Right ventricle myocardium superior (tissue), 1 donor: ENCODE results near the gene NTM. TPM values are rescaled to one million over a fixed set of nuclear protein-coding genes. Genes with fewer than 3 reads are reported as not detected.

ENCODE experiments used
- ATAC-seq: fragments of 200-7000 bp; cut with Tn5 transposase; one replicate; pipeline ENCODE4 v1.9.1; 2020; ENCODE audit warnings: mild to moderate bottlenecking; ENCODE audit not compliant: poor library complexity
- DNase-seq: peaks from one replicate; pipeline ENCODE4 v3.0.0-alpha.2; 2020
- intact Hi-C: fragments of 100-400 bp; cut with DNase I; formaldehyde crosslinking; loops from one replicate; pipeline ENCODE4 v1.11.2; 2022
- total RNA-seq: library from RNA; stranded (reverse); fragmentation: NEBNext Ultra II Directional; extraction: Animal tissue kit (Norgen Biotek cat#: 25700); gene quantifications from one replicate; pipeline ENCODE4 v1.2.1, GENCODE V29; 2021
- donor health status: DM: no; HTN: yes; CAD: no; lungs with severe emphysema.

Gene NTM
- total RNA-seq, 1 donor from 2014 or later = 1.5 TPM

DNA sequence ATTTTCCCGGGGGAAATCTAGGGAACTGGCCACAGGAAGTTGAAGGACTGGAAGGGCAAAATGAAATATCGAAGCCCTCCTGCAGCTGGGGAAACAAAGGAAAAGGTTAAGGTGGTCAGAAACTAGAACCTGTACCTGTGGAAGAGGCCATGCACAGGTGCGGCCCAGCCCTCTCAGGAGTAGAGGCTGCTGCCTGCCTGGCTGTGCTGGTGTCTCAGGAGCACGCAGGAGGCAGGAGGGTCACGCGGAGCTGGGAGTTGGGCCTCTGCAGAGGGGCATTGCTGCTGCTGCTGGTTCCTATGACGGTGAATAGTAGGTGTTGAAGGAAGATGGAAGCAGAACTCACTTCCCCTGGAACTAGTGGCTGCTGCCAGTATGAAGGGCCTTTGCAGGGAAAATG lies 425.7 kb downstream of the NTM start:
- DNase-seq (no peak), ATAC-seq (no peak)
- intact Hi-C loops = no loop called here

DNA sequence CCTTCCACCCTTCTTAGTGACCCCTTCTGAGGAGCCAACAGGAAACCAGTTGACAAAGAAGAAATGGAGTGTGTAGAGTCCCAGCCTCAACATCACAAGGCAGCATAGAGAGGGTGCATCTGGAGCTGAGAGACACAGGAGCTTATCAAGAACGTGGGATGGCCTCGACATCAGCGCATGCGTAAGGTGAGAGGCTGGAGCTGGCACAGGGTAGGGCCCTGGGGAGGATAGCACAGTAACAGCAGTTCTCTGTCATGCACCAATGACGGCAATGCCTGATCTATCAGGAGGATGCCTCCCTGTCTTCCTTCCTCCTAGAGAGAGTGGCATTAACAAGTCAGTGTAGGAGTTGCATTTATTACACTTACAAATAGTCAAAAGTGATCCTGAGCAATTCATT lies 426.1 kb downstream of the NTM start:
- DNase-seq (no peak), ATAC-seq (no peak)
- intact Hi-C loops = no loop called here

- intact Hi-C loops = no loop called here
- ATAC-seq (no peak), DNase-seq (no peak)
These were observed 430.0 kb downstream of the NTM start for GRCh38 chr11:131800452-131800851.

DNA sequence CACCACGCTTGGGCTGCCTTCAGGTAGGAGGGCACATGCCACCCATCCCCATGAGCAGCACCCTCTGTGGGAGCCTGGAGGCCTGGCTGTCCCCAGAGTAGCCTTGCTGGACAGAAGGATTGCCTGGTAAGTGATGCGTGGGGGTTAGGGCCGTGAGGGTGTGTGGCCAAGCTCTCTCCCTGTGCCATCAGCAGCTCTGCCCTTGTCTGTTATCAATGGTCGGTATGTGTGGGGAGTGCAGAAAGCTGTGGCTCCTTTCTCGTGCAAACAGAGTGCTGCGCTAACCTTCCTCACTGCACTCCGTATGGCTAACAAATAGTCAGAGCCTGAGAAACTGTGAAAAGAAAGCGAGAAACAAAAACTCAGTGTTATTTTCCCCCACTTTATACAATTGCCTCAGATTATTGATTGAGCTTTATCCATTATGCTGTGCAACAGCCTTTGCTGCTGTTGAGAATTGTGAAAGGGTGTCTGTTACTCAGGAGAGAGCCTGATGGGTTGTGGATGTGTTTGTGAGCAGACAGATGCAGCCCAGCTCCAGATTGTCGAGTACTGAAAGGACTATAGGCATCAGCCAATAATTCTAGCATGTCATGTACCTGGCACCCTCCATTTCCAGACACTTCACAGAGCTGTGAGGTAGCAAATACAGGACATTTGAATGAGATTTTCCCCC lies 432.2 kb downstream of the NTM start:
- DNase-seq = no peak
- intact Hi-C loops = no loop called here
- no peak for ATAC-seq

- ATAC-seq (no peak), DNase-seq (no peak)
- intact Hi-C loops = no loop called here
These were observed 437.5 kb downstream of the NTM start for GRCh38 chr11:131807876-131808275.

DNA sequence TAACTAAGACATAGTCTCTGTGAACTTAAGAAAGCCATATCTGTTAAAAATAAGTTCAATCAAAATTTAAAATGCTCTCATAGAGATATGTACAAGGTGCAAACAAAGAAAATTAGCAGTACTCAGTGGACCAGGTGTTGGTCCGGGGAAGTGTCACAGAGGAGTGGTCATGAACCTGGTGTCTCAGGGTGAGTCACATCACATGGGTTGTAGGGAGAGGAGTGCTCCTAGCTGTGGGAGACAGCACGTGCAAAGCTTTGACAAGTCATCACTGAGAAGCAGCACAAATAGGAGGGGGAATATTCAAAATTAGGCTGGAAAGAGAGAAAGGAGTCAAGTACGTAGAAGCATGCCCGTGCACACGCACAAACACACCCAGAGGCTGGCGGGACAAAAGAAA lies 438.1 kb downstream of the NTM start:
- ATAC-seq (no peak), DNase-seq (no peak)
- intact Hi-C loops = no loop called here

DNA sequence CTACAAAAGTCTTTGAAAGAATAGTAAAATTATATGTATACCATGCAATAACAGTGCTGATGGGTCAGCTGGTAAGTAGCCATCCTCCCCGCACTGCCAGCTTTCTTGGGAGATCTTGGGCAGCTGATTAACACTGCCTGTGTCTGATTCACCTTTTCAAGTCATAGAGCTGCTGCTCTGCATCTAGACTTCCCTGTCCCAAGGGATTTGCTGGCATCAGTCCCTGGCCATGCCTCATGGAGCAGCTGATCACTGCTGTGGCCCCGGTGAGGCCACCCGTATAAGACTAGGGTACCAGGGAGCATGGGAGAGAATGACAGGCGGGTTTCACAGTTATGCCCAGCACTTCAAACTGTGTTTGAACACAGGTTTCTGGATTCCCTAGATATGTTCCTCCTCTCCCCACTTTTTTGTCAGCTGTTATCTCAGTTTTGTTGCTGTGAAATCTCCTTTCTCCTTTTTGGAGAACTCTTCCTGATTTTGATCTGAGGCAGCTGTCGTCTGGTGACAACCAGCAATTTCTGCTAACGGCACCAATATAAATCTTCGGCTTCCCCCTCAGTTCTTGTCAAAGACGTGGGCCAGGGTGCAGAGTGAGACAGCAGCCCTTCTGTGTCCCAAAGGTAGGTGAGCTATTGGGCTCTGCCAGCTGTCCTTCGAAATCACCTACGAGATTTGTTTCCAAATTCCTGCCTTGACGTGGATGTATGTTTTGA lies 438.9 kb downstream of the NTM start:
- DNase-seq (no peak), ATAC-seq (no peak)
- intact Hi-C loops = no loop called here

- DNase-seq (no peak), ATAC-seq (no peak)
- intact Hi-C loops = no loop called here
These were observed 440.1 kb downstream of the NTM start for GRCh38 chr11:131810541-131810940.

- ATAC-seq = no peak
- no peak for DNase-seq
- intact Hi-C loops = no loop called here
These were observed 441.0 kb downstream of the NTM start for GRCh38 chr11:131811383-131811782.

DNA sequence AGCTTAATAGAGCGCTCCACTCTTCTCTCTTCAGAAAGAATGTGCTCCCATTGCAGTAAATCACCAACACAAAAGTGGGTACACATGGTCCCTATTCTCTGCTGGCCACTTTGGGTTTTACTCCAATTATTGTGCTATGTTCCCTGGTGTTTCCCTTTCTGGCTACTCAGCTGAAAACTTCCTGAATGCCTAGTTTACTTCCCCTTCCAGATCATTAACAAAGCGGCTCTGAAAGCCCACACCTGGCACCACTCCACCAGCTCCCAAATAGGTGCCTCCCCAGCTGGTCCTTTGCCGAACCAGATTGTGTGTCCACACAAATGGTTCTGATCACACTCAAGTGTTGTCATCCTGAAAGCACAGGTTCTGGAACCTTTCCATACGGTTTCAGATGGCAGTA lies 443.7 kb downstream of the NTM start:
- ATAC-seq (no peak), DNase-seq (no peak)
- intact Hi-C loops = no loop called here

DNA sequence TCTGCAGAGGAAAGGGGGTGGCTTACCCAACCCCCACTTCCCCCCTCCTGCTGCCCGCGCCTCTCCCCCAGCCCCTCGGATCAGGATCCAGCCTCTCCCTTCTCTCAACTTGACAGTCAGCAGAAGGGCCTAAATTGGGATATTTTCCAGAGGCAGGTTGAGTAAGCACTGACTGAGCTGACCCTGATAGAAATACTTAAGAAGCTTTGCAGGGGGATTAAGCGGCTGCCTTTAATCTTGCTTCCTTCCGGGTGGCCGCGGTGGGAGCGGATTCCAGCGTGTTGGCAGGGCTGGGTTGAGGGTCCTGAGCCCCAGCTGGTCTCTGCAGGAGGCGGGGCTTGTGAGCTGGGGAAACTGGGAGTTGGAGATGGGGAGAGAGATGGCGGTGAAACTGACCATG lies 445.2 kb downstream of the NTM start:
- DNase-seq (no peak), ATAC-seq (no peak)
- intact Hi-C loops = no loop called here

- intact Hi-C loops = no loop called here
- ATAC-seq = no peak
- DNase-seq = no peak
These were observed 445.6 kb downstream of the NTM start for GRCh38 chr11:131816051-131816450.

- ATAC-seq = no peak
- no peak for DNase-seq
- intact Hi-C loops = no loop called here
These were observed 447.3 kb downstream of the NTM start for GRCh38 chr11:131817687-131818188.

- DNase-seq (no peak), ATAC-seq (no peak)
- intact Hi-C loops = no loop called here
These were observed 449.4 kb downstream of the NTM start for GRCh38 chr11:131819865-131820264.

- ATAC-seq (no peak), DNase-seq (no peak)
- intact Hi-C loops = no loop called here
These were observed 452.1 kb downstream of the NTM start for GRCh38 chr11:131822506-131822905.

DNA sequence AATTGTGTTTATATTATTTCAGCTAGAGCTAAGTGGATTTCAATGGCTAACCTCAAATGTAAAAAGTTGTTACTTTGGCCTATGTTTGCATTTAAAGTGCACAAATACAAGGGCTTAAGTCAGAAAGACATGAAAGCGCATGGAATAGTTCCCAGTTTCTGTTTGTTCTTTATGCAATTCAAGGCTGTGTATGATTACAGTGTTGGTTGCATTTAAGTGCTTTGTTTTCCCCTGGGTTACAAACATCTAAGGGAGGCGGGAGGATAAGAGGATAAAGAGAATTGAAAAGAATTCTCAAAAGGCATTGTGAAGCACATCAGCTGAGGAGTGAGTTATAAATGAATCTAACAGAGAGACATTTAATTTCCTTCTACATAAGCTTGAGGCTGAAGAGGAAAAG lies 453.4 kb downstream of the NTM start:
- DNase-seq (no peak), ATAC-seq (no peak)
- intact Hi-C loops = no loop called here

- ATAC-seq (peak; percentile 76), DNase-seq (no peak)
- intact Hi-C loops = no loop called here
These were observed 454.4 kb downstream of the NTM start for GRCh38 chr11:131824771-131825170.

GRCh38 chr11:131827430-131827829 lies 457.0 kb downstream of the NTM start:
- DNase-seq (no peak), ATAC-seq (no peak)
- intact Hi-C loops = no loop called here

GRCh38 chr11:131829725-131830124 lies 459.3 kb downstream of the NTM start:
- intact Hi-C loops = no loop called here
- ATAC-seq (no peak), DNase-seq (no peak)

DNA sequence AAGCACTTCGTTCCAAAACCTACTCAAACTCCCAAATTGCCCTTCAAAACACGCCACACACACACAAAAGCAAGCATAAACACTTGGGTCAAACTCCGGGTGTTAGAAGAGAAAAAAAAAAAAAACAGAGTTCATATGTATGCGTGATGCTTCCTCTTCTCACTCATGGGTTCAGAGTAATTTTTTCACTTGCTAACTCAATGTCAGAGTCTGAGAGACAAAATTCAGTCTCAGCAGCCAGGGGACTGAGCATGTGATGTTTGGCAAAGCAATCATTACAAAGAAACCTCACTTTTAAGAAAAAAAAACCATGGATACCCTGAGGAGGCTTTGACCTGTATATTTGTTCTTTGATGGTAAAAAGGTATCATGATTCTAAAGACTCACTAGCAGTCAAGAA lies 461.7 kb downstream of the NTM start:
- ATAC-seq = no peak

GRCh38 chr11:131833366-131833765 lies 463.0 kb downstream of the NTM start:
- intact Hi-C loops = no loop called here
- no peak for ATAC-seq
- DNase-seq = no peak

More for the DNA sequence above, 461.7 kb downstream of the NTM start:
- intact Hi-C loops = no loop called here
- DNase-seq = no peak
